GM15510 (cell line): ENCODE results near the gene CFTR.

ENCODE experiments used
- POLR2A ChIP-seq: IDR thresholded peaks from 3 replicates; pipeline ENCODE4 v1.6.1; 2011; ENCODE audit warnings: borderline replicate concordance; ENCODE audit not compliant: insufficient read length; ENCODE audit errors: extremely low read depth

Gene CFTR

GRCh38 chr7:117645481-117646165 is 165.8 kb downstream of the CFTR start:
- no peak for TF ChIP-seq POLR2A

- no peak for TF ChIP-seq POLR2A
Measured at GRCh38 chr7:117648203-117648866, 168.5 kb downstream of the CFTR start.

GRCh38 chr7:117652943-117653680 is 173.3 kb downstream of the CFTR start:
- TF ChIP-seq POLR2A: no peak

- no peak for TF ChIP-seq POLR2A
Measured at GRCh38 chr7:117654780-117655179, 175.0 kb downstream of the CFTR start.

GRCh38 chr7:117656806-117657205 is 177.0 kb downstream of the CFTR start:
- no peak for TF ChIP-seq POLR2A

GRCh38 chr7:117659531-117660011 is 179.7 kb downstream of the CFTR start:
- no peak for TF ChIP-seq POLR2A

GRCh38 chr7:117661328-117661727 is 181.5 kb downstream of the CFTR start:
- no peak for TF ChIP-seq POLR2A

- TF ChIP-seq POLR2A: no peak
Measured at GRCh38 chr7:117664047-117664446, 184.2 kb downstream of the CFTR start.

- TF ChIP-seq POLR2A: no peak
Measured at GRCh38 chr7:117665368-117665767, 185.5 kb downstream of the CFTR start.

- no peak for TF ChIP-seq POLR2A
Measured at GRCh38 chr7:117666031-117666430, 186.2 kb downstream of the CFTR start.

- TF ChIP-seq POLR2A: no peak
Measured at GRCh38 chr7:117666689-117667088, 186.9 kb downstream of the CFTR start.

- TF ChIP-seq POLR2A: no peak
Measured at GRCh38 chr7:117667456-117667855, 187.6 kb downstream of the CFTR start.

GRCh38 chr7:117669818-117670217 is 190.0 kb downstream of the CFTR start:
- no peak for TF ChIP-seq POLR2A

- TF ChIP-seq POLR2A: no peak
Measured at GRCh38 chr7:117672453-117672852, 192.6 kb downstream of the CFTR start.

- no peak for TF ChIP-seq POLR2A
Measured at GRCh38 chr7:117673367-117673766, 193.5 kb downstream of the CFTR start.
